ENCODE measurements around the gene BCL2L1.
"Not testable (repeated sequence)": the region's sequence is repeated elsewhere in the genome, so short reads cannot be mapped to it uniquely, and the experiment has no call there.

The BCL2L1 gene

DNA sequence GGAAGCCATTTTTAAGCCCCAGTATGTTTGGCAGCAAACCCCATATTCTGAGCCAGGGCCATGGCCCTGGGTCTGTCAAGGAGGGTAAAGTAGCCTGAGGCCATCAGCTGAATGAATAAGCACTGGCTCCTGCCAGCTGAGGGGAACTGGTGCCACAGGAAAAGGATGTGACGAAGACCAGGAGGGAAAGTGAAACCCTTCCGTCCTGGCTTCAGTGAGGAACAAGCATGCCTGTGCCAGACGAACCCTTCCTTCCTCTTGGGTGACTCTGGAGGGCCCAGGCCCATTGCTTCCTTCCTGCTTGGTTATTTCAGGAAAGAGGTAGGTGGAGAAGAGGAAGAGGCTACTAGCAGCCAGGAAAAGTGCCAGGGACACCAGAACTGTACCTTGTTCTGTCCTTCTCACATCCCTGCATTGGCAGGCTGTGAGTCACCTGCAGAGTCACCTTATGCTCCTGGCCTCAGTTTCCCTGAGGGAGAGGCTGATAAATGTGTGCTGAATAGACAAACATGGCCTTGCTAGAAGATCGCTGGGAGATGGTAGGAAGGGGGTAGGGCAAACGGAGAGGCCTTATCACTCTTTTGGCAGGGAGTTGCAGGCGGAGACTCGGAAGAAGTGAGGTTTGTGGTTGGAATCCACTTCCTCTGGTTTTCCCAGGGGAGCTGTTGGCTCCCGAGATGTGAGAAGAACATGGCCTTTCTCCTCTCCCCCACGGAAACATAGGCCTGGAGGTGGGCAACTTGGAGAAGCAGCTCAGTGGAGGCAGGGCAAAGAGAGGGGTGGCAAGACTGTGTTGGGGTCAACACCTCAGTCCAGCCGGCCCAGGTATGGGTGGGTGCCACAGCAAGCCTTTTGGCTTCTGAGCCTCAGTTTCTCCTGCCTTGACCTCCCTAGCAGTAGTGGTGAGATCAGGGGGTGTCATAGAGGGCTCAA lies 47.5 kb downstream of the BCL2L1 start:
- Histone ChIP-seq H3K4me3 (peak overlapping the region; percentile 23 to 59 (median 56); a peak in 19 of 20 replicates), H3K36me3 (peaks cover 10 to 54% (median 44%) of the 10 kb centered on the region in 11 experiments; a peak in 19 of 22 replicates), H3K27ac (peak overlapping the region; percentile 44 to 96 (median 86); a peak in 21 of 22 replicates), H4K20me1 (peaks cover 0 to 72% (median 0%) of the 10 kb centered on the region in 11 experiments; a peak in 3 of 22 replicates), H3K9ac (peak overlapping the region; percentile 39 to 81 (median 71); a peak in 21 of 22 replicates), H3K9me3 (replicated peaks in 1 of 11) (no peaks in the 10 kb centered on the region), H3K4me1 (peaks cover 92 to 98% (median 95%) of the 10 kb centered on the region in 10 experiments), H3K27me3 (no peaks in the 10 kb centered on the region), H3K4me2 (peak overlapping the region; percentile 91 to 99 (median 97))
- TF ChIP-seq Cebpa-rat (IDR thresholded peaks at IDR 0.05) = no peak

- no peaks in the 10 kb centered on the region for H3K27me3 ChIP-seq
- TF ChIP-seq Cebpa-rat (IDR thresholded peaks at IDR 0.05) = no peak
- peak overlapping the region; percentile 23 to 81 (median 71); a peak in 17 of 22 replicates for H3K9ac ChIP-seq
- peak overlapping the region; percentile 44 to 96 (median 86); a peak in 21 of 22 replicates for H3K27ac ChIP-seq
- peak overlapping the region in 9 of 10 experiments; percentile 3 to 59 (median 48); a peak in 10 of 20 replicates for H3K4me3 ChIP-seq
- H3K4me2 ChIP-seq = peak overlapping the region; percentile 91 to 99 (median 97)
- H3K9me3 ChIP-seq (replicated peaks in 1 of 11) = no peaks in the 10 kb centered on the region
- peaks cover 10 to 55% (median 48%) of the 10 kb centered on the region in 11 experiments; a peak in 19 of 22 replicates for H3K36me3 ChIP-seq
- peaks cover 0 to 66% (median 0%) of the 10 kb centered on the region in 11 experiments; a peak in 3 of 22 replicates for H4K20me1 ChIP-seq
- peaks cover 92 to 98% (median 95%) of the 10 kb centered on the region in 10 experiments for H3K4me1 ChIP-seq
Observed at GRCh38 chr20:31673943-31674463, 48.7 kb downstream of the BCL2L1 start.

DNA sequence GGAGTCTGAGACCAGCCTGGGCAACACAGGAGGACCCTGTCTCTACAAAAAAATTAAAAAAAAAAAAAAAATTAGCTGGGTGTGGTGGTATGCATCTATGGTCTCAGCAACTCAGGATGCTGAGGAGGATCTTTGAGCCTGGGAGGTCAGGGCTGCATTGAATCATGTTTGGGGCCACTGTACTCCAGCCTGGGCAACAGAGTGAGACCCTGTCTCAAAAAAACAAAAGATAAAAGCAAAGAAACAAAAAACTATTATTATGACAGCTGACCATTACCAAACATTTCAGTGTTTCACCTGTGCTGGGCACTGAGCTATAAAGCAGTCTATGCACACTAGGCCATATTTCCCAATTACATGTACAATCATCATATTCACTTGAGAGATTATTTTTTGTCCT lies 49.2 kb downstream of the BCL2L1 start:
- no peaks in the 10 kb centered on the region for H3K9me3 ChIP-seq (replicated peaks in 1 of 11)
- peak overlapping the region in 3 of 11 experiments; percentile 19 to 80 (median 79); a peak in 3 of 22 replicates for H3K9ac ChIP-seq
- peaks cover 0 to 60% (median 0%) of the 10 kb centered on the region in 11 experiments; a peak in 3 of 22 replicates for H4K20me1 ChIP-seq
- TF ChIP-seq Cebpa-rat (IDR thresholded peaks at IDR 0.05) = no peak
- peaks cover 10 to 52% (median 44%) of the 10 kb centered on the region in 11 experiments; a peak in 19 of 22 replicates for H3K36me3 ChIP-seq
- peaks cover 92 to 98% (median 95%) of the 10 kb centered on the region in 10 experiments for H3K4me1 ChIP-seq
- no peak overlapping the region for H3K4me3 ChIP-seq
- no peaks in the 10 kb centered on the region for H3K27me3 ChIP-seq
- H3K4me2 ChIP-seq = peak overlapping the region; percentile 91 to 99 (median 97)
- peak overlapping the region in 10 of 11 experiments; percentile 5 to 96 (median 88); a peak in 14 of 22 replicates for H3K27ac ChIP-seq

GRCh38 chr20:31671324-31671723 lies 51.3 kb downstream of the BCL2L1 start:
- Histone ChIP-seq H3K4me1 (peaks cover 92 to 98% (median 95%) of the 10 kb centered on the region in 10 experiments), H3K4me3 (no peak overlapping the region), H3K4me2 (peak overlapping the region; percentile 19 to 81 (median 37); a peak in 19 of 22 replicates), H4K20me1 (peaks cover 0 to 43% (median 0%) of the 10 kb centered on the region in 11 experiments; a peak in 4 of 22 replicates), H3K27me3 (no peaks in the 10 kb centered on the region), H3K9ac (no peak overlapping the region), H3K9me3 (replicated peaks in 1 of 11) (no peaks in the 10 kb centered on the region), H3K27ac (peak overlapping the region in 4 of 11 experiments; percentile 0 to 77 (median 4); a peak in 5 of 22 replicates), H3K36me3 (peaks cover 10 to 43% (median 36%) of the 10 kb centered on the region in 11 experiments; a peak in 19 of 22 replicates)
- no peak for TF ChIP-seq Cebpa-rat (IDR thresholded peaks at IDR 0.05)

GRCh38 chr20:31670371-31671228 lies 52.1 kb downstream of the BCL2L1 start:
- Histone ChIP-seq H3K4me2 (peak overlapping the region; percentile 19 to 91 (median 37); a peak in 19 of 22 replicates), H3K4me1 (peaks cover 92 to 98% (median 95%) of the 10 kb centered on the region in 10 experiments), H3K9ac (no peak overlapping the region; a peak in 1 of 22 replicates), H3K9me3 (replicated peaks in 1 of 11) (no peaks in the 10 kb centered on the region), H3K27ac (peak overlapping the region in 5 of 11 experiments; percentile 11 to 78 (median 65); a peak in 8 of 22 replicates), H3K4me3 (no peak overlapping the region), H4K20me1 (peaks cover 0 to 40% (median 0%) of the 10 kb centered on the region in 11 experiments; a peak in 4 of 22 replicates), H3K27me3 (no peaks in the 10 kb centered on the region), H3K36me3 (peaks cover 17 to 49% (median 43%) of the 10 kb centered on the region in 11 experiments)
- TF ChIP-seq Cebpa-rat (IDR thresholded peaks at IDR 0.05) = no peak

- Histone ChIP-seq H3K4me1 (peaks cover 94 to 98% (median 96%) of the 10 kb centered on the region in 10 experiments), H4K20me1 (peaks cover 0 to 40% (median 0%) of the 10 kb centered on the region in 11 experiments; a peak in 4 of 22 replicates), H3K9me3 (replicated peaks in 1 of 11) (no peaks in the 10 kb centered on the region), H3K9ac (no peak overlapping the region), H3K4me2 (peak overlapping the region; percentile 3 to 91 (median 57); a peak in 15 of 22 replicates), H3K36me3 (peaks cover 24 to 56% (median 50%) of the 10 kb centered on the region in 11 experiments), H3K27ac (peak overlapping the region in 5 of 11 experiments; percentile 11 to 78 (median 65); a peak in 8 of 22 replicates), H3K27me3 (no peaks in the 10 kb centered on the region), H3K4me3 (no peak overlapping the region)
- no peak for TF ChIP-seq Cebpa-rat (IDR thresholded peaks at IDR 0.05)
Observed at GRCh38 chr20:31669876-31670275, 52.8 kb downstream of the BCL2L1 start.

DNA sequence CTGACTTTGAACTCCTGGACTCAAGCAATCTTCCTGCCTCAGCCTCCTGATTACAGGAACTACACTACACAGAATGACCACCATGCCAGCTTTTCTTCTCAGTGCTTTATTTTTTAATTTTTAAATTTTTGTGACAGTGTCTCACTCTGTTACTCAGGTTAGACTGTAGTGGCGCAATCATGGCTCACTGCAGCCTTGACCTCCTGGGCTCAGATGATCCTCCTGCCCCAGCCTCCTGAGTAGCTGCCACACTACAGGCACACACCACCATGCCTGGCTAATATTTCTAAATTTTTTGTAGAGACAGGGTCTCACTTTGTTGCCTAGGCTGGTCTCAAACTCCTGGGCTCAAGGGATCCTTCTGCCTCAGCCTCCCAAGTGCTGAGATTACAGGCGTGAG lies 53.7 kb downstream of the BCL2L1 start:
- Histone ChIP-seq H3K27ac (peak overlapping the region in 8 of 11 experiments; percentile 25 to 78 (median 48); a peak in 11 of 22 replicates), H4K20me1 (peaks cover 0 to 32% (median 0%) of the 10 kb centered on the region in 11 experiments; a peak in 3 of 22 replicates), H3K4me1 (peaks cover 94 to 98% (median 96%) of the 10 kb centered on the region in 10 experiments), H3K36me3 (peaks cover 28 to 63% (median 55%) of the 10 kb centered on the region in 11 experiments), H3K9ac (peak overlapping the region in 1 of 11 experiments; percentile 4; a peak in 2 of 22 replicates), H3K4me2 (peak overlapping the region; percentile 20 to 91 (median 81); a peak in 19 of 22 replicates)
- H3K9me3 ChIP-seq (replicated peaks in 1 of 11); H3K4me3 ChIP-seq; H3K27me3 ChIP-seq: not testable (repeated sequence)

Data from BLaER1 treated with 17β-estradiol and CSF1 and Interleukin-3, amounts not matched to agents 10 nM and 100 nM (cell line).